Endothelial cell of hepatic sinusoid (primary cell): ENCODE results near the gene TSTD1.
"Not testable (repeated sequence)": the region's sequence is repeated elsewhere in the genome, so short reads cannot be mapped to it uniquely, and the experiment has no call there.

Source experiments
- in situ Hi-C: cut with HindIII; loops from 2 replicates; pipeline ENCODE4 v1.10.0; 2017; ENCODE audit warnings: low sequenced_read_pairs

The TSTD1 gene

GRCh38 chr1:161069241-161069640 is 30.5 kb upstream of the TSTD1 start:
- in situ Hi-C loops, result no loop called here

GRCh38 chr1:161068306-161069234 is 29.8 kb upstream of the TSTD1 start:
- in situ Hi-C loops, result no loop called here

GRCh38 chr1:161066694-161067093 is 27.9 kb upstream of the TSTD1 start:
- in situ Hi-C loops, result no loop called here

GRCh38 chr1:161065681-161066080 is 26.9 kb upstream of the TSTD1 start:
- in situ Hi-C loops, result not testable (repeated sequence)

GRCh38 chr1:161063936-161064335 is 25.2 kb upstream of the TSTD1 start:
- in situ Hi-C loops, result not testable (repeated sequence)

- in situ Hi-C loops, result no loop called here
Observed at GRCh38 chr1:161061419-161061818, 22.7 kb upstream of the TSTD1 start.

- in situ Hi-C loops, result no loop called here
Observed at GRCh38 chr1:161059293-161059692, 20.5 kb upstream of the TSTD1 start.

- in situ Hi-C loops, result no loop called here
Observed at GRCh38 chr1:161054805-161055204, 16.0 kb upstream of the TSTD1 start.

GRCh38 chr1:161054232-161054631 is 15.5 kb upstream of the TSTD1 start:
- in situ Hi-C loops, result no loop called here

- in situ Hi-C loops, result no loop called here
Observed at GRCh38 chr1:161052899-161053298, 14.1 kb upstream of the TSTD1 start.

- in situ Hi-C loops, result no loop called here
Observed at GRCh38 chr1:161051219-161051618, 12.5 kb upstream of the TSTD1 start.

- in situ Hi-C loops, result loop anchor here (5.0 kb wide), 1 partner anchor 78 kb away; no protein-coding TSS in a partner anchor
Observed at GRCh38 chr1:161048949-161049722, 10.4 kb upstream of the TSTD1 start.

- in situ Hi-C loops, result loop anchor here (5.0 kb wide), 1 partner anchor 80 kb away; no protein-coding TSS in a partner anchor
Observed at GRCh38 chr1:161047436-161048420, 9.0 kb upstream of the TSTD1 start.

- in situ Hi-C loops, result loop anchor here (5.0 kb wide), 1 partner anchor 81 kb away; no protein-coding TSS in a partner anchor
Observed at GRCh38 chr1:161046605-161047228, 8.0 kb upstream of the TSTD1 start.

- in situ Hi-C loops, result loop anchor here (5.0 kb wide), 1 partner anchor 81 kb away; no protein-coding TSS in a partner anchor
Observed at GRCh38 chr1:161045736-161046604, 7.2 kb upstream of the TSTD1 start, which contains the start of gene USF1. TSS of gene USF1 (minus strand) at chr1:161045977. CDS start at chr1:161043275, 2,702 bp downstream.

- in situ Hi-C loops, result loop anchor here (5.0 kb wide), 2 partner anchors 47 to 82 kb away; no protein-coding TSS in a partner anchor
Observed at GRCh38 chr1:161044908-161045735, 6.4 kb upstream of the TSTD1 start.

GRCh38 chr1:161044535-161044907 is 5.8 kb upstream of the TSTD1 start:
- in situ Hi-C loops, result loop anchor here (5.0 kb wide), 1 partner anchor 48 kb away; no protein-coding TSS in a partner anchor

- in situ Hi-C loops, result no loop called here
Observed at GRCh38 chr1:161039546-161039945, 782 bp upstream of the TSTD1 start.
